AG04449 (cell line): ENCODE data around the gene ZNF385C.

Source experiments
- CTCF ChIA-PET: fragments of 350-600 bp; formaldehyde crosslinking; extraction: SDS; loops from one replicate; lab custom pipeline; 2021; ENCODE audit warnings: antibody characterized with exemption; lab: Yijun Ruan, JAX
- POLR2A ChIA-PET: fragments of 400-600, 350-600 bp; formaldehyde crosslinking; extraction: SDS; loops from one replicate; lab custom pipeline; 2020; ENCODE audit warnings: antibody characterized with exemption, inconsistent platforms; lab: Yijun Ruan, JAX
- DNase-seq: peaks from one replicate; pipeline ENCODE4 v3.0.0-alpha.2; 2010; ENCODE audit warnings: low read depth, low spot score
- H3K4me3 ChIP-seq: 2 replicates; pipeline ENCODE4 v1.5.1; 2011; ENCODE audit warnings: low read depth, mild to moderate bottlenecking, control low read depth, low read length
- TF ChIP-seq, protein P1 (sequence below): IDR thresholded peaks from one replicate; pipeline ENCODE4 v1.5.1; 2011; ENCODE audit warnings: mild to moderate bottlenecking, moderate library complexity, low read length, control low read depth, inconsistent platforms; ENCODE audit not compliant: insufficient read depth; ENCODE audit errors: missing control alignments

ZNF385C gene

DNA sequence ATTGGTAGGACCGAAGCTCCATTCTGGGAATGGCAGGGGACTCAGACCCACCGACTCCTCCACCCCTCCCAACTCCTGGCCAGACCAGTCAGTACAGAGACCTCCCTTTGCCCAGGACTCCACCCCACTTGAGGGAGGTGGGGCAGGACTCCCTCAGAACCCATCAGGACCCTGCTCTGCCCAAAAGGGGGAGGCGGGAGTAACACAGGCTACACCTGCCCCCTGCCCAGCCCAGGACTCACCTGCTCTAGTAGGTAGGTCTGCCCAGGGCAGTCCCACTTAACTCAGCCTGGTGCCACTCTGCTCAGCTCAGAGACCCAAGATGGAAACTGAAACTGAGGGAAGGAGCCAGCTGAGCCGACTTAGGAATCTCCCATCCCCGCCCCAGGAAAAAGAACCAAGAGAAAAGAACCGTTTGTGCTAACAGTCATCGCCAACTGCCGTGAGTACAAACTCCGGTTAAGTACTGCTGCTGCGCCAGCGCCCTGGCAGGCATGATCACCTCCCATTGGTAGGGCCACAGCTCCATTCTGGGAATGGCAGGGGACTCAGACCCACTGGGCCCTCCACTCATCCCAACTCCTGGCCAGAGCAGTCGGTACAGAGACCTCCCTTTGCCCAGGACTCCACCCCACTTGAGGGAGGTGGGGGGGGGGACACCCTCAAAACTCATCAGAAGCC, 13.7 kb upstream of the ZNF385C start:
- DNase-seq, result no peak
- H3K4me3 ChIP-seq, result peak overlapping the region; percentile 55
- CTCF ChIA-PET, result interaction anchor here (1.4 to 25.6 kb wide), 6 partner anchors 8 to 415 kb away, joined by 3 to 451 read pairs (median 37); partner anchors contain the start of genes CNP, DNAJC7, KAT2A and NKIRAS2
- POLR2A ChIA-PET, result interaction anchor here (1.5 to 2.3 kb wide), 3 partner anchors 85 to 146 kb away, joined by 4 to 7 read pairs (median 4); partner anchors contain the start of genes CNP and DNAJC7
- TF ChIP-seq, protein P1, sequence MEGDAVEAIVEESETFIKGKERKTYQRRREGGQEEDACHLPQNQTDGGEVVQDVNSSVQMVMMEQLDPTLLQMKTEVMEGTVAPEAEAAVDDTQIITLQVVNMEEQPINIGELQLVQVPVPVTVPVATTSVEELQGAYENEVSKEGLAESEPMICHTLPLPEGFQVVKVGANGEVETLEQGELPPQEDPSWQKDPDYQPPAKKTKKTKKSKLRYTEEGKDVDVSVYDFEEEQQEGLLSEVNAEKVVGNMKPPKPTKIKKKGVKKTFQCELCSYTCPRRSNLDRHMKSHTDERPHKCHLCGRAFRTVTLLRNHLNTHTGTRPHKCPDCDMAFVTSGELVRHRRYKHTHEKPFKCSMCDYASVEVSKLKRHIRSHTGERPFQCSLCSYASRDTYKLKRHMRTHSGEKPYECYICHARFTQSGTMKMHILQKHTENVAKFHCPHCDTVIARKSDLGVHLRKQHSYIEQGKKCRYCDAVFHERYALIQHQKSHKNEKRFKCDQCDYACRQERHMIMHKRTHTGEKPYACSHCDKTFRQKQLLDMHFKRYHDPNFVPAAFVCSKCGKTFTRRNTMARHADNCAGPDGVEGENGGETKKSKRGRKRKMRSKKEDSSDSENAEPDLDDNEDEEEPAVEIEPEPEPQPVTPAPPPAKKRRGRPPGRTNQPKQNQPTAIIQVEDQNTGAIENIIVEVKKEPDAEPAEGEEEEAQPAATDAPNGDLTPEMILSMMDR, result no peak

DNA sequence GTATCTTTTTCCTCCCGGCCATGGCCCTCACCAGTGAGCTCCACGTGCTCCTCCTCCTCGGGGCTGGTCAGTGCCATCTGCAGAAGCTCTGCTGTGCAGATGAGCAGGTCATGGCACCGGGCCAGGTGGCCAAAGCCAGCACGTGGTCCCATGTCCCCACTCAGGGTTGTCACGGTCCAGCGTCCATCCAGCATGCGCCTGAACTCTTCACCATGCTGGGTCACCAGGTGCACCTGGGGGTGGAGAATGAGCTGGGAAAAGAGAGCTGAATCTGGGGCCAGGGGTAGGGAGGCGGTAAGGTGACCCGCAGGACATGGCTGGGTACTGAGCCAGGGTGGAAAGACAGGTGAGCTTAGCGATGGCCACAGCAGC, 13.0 kb upstream of the ZNF385C start:
- ChIA-PET POLR2A (interaction anchor here (1.5 to 1.7 kb wide), 2 partner anchors 84 to 94 kb away, joined by 4 read pairs; partner anchors contain the start of gene DNAJC7), CTCF (interaction anchor here (1.4 to 25.6 kb wide), 6 partner anchors 9 to 416 kb away, joined by 3 to 451 read pairs (median 37); partner anchors contain the start of genes CNP, DNAJC7, KAT2A and NKIRAS2)
- H3K4me3 ChIP-seq, result no peak overlapping the region
- DNase-seq, result no peak
- TF ChIP-seq, protein P1, result no peak

DNA sequence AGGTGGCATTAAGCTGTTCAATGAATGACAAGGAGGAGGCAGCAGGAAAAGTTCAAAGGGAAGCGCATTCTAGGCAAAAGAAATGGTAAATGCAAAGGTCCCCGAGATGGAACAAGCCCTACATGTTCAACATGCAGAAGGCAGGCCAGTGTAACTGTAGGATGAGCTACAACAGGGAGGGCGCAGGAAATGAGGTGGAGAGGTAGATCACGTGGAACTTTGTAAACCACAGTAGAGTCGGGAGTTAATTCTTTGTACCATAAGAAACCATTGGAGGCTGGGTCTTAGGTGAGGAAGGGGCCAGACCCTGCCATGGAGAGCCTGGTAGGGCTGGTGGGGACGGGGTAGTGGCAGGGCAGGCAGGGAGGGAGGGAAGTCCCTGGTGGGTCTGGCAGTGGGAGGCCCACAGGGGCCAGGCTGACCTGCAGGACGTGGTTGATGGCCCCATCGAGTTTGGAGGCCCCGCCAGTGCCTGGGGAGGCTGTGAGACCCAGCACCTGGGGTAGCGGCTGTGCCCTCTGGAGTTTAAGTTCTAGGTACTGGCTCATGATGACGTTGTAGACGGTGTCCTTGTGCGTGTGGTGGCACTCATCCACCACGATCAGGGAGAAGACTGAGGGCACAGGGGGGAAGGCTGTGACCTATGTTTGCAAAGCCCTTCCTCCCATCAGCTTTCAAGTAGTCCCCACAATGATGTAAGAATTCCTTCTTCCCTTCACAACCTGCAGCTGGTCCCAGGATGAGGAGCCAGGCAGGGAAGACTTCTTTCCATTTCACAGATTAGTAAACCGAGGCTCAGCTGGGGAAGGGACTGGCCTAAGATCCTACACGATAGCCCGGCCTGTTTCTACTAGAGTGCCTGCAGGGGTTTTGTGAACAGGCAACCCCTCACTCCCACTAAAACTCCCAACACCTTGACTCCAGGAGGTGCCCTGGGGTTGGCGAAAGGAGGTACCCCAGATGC, 12.3 kb upstream of the ZNF385C start:
- CTCF ChIA-PET, result interaction anchor here (0.7 to 25.6 kb wide), 8 partner anchors 8 to 417 kb away, joined by 3 to 451 read pairs (median 14); partner anchors contain the start of genes CNP, DNAJC7, KAT2A and NKIRAS2
- POLR2A ChIA-PET, result interaction anchor here (1.7 kb wide), 1 partner anchor 83 kb away, joined by 4 read pairs; no protein-coding TSS in a partner anchor
- no peak overlapping the region for H3K4me3 ChIP-seq
- no peak for DNase-seq
- TF ChIP-seq, protein P1, result no peak

DNA sequence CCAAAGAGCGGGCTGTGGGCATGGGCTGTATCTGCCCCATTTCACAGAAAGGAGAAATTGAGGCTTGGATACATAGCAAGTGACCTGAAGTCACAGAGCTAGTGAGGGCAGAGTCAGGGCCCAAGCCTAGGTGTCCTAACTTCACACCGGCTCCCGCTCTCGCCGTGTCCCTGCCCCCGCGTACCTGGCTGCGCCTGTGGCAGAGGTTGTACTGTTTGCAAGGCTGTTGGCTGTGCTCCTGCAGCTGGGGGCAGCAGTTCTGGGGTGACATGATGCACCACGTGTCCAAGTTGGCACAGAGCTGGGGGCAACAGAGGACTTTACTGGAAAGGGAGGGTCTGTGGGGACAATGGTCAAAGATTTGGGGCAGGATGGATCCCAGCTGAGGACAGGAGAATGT, 10.8 kb upstream of the ZNF385C start:
- no peak for DNase-seq
- ChIA-PET POLR2A (no interaction called here), CTCF (interaction anchor here (1.3 to 25.6 kb wide), 4 partner anchors 41 to 146 kb away, joined by 3 to 451 read pairs (median 68); partner anchors contain the start of genes CNP, DNAJC7 and NKIRAS2)
- TF ChIP-seq, protein P1, result no peak
- H3K4me3 ChIP-seq, result no peak overlapping the region

DNA sequence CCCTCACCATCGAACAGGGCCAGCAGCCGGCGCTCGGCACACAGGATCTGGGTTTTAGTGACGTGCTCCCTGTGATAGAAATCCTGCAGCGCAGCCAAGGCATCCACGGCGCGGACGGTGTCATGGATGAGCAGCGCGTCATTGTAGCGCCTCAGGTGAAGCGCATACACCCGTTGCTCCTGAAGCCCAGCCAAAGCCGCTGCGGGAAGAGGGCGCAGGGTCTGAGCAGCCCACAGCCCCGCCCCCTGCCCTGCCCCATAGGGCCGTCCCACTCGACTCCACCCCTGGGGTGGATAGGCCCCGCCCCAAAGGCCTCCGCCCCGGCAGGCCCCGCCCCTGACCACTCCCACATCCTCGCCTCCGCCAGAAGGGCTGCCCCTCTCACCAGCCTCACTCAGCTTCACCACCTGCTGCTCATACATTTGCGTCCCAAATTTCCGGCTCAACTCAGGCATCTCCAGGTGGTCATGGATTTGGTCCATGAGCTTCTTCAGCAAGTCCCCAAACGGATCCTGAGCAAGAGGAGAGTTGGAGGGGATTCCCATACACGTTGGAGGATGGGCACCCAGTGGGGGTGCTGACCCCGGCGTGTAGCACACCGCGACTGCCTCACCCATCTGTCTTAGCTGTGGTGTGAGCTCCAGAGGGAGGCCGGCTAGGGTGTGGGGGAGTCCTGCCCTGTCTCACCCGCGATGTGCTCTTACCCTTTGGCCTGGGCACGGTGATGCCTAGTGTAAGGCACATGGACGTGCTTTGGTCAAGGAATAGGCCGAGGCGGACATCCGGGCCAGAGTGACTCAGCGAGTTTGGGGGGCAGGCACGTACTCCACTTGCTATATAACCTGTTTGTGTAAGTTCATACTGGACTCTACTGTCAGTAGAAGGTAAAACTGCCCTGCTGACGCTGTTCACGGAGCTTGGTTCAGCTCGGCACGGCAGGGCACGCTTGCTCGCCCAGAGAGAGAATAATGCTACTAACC, 9.6 kb upstream of the ZNF385C start:
- POLR2A ChIA-PET, result interaction anchor here (0.7 kb wide), 1 partner anchor 740 kb away, joined by 3 read pairs; no protein-coding TSS in a partner anchor
- TF ChIP-seq, protein P1, result no peak
- peak overlapping the region; percentile 52 for H3K4me3 ChIP-seq
- no peak for DNase-seq
- CTCF ChIA-PET, result interaction anchor here (0.9 to 25.6 kb wide), 8 partner anchors 9 to 145 kb away, joined by 3 to 451 read pairs (median 5); partner anchors contain the start of genes DNAJC7 and NKIRAS2
